Jurkat, Clone E6-1 (cell line): ENCODE measurements around the gene TIMM10B. TPM values are rescaled to one million over a fixed set of nuclear protein-coding genes. Genes with fewer than 3 reads are reported as not detected.

Experiments
- DNase-seq: peaks from one replicate; pipeline ENCODE4 v3.0.0-alpha.2; 2011; ENCODE audit warnings: low read depth, low spot score
- H3K4me3 ChIP-seq: 2 replicates; pipeline ENCODE4 v1.5.1; 2011; ENCODE audit warnings: mild to moderate bottlenecking, low read length, control low read depth, moderate library complexity
- polyA plus RNA-seq: library from polyadenylated mRNA; unstranded; fragments of >200 nt; gene quantifications from one replicate; pipeline ENCODE4 v1.2.1, GENCODE V29; 2012; ENCODE audit warnings: missing spikeins; ENCODE audit not compliant: insufficient read length, insufficient read depth

Gene TIMM10B, protein sequence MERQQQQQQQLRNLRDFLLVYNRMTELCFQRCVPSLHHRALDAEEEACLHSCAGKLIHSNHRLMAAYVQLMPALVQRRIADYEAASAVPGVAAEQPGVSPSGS
- 40.5 TPM for polyA plus RNA-seq

DNA sequence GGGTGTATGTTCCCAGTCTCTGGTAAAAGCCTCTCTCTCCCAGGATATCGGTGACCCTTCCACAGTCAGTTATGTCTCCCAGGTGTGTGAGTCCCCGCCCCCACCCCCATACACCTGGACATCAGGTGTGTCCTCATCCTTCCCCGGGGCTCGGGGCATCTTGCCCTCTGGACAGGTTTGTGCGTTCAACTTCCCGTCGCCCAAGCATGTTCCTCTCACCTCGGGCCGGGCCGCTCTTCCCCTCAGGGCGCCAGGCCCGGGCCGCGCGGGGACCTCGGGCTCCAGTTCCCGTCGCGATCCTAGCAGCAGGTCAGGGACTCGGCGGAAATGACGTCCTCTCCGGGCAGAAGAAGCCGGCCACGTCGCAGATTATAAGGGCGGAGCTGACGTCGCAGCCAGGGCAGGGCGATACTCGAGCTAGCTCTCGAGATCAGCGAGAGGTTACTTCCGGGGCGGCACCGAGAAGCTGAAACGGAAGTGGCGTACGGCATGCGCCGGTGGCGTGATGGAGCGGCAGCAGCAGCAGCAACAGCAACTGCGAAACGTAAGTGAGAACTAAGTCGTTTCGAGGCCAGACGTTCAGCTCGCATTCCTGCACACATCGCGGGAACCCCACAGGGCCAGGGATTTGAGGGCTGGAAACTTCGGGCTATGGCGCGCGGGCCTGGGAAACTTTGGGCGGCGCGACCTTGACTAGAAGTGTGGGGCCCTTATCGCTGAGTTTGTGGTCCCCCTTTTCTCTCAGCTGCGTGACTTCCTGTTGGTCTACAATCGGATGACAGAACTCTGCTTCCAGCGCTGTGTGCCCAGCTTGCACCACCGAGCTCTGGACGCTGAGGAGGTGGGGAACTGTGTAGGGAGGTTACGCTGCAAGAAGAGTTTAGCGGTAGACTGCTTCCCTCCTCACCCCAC, at the start of gene TIMM10B, which contains the start of gene ARFIP2:
Gene TIMM10B (plus strand): TSS at position 490 of the 912 bp plus-strand sequence. CDS start 16 bp downstream, at position 506.
Gene ARFIP2 (minus strand): TSS at position 320 of the 912 bp plus-strand sequence. CDS start 910 bp downstream, outside the sequence.
- peak; percentile 94 for DNase-seq
- H3K4me3 ChIP-seq, result peak within 1 kb of the TSS; percentile 79

DNA sequence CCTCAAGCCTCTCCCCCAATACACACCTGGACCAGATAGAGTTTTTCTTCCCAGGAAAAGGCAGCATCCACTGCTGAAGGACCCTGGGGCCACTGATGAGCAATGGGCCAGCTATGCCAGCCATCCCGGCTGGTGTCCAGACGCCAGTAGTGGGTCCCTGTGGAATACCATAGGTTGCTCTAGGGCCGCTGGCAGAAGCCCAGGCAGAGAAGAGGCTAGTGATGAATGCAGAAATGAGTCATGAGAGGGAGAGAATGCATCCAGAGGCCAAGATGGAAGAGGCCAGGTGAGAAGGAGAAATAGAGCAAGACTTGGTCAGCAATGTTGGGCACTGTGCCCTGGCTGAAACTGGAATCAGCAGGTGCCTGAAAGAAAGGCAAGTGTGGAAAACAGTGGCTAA, 49.4 kb upstream of the TIMM10B start:
- H3K4me3 ChIP-seq, result no peak overlapping the region
- DNase-seq, result no peak

- H3K4me3 ChIP-seq, result no peak overlapping the region
- DNase-seq, result no peak
Observed at GRCh38 chr11:6433998-6434660, 47.2 kb upstream of the TIMM10B start.

- no peak overlapping the region for H3K4me3 ChIP-seq
- no peak for DNase-seq
Observed at GRCh38 chr11:6437423-6437822, 43.9 kb upstream of the TIMM10B start.

DNA sequence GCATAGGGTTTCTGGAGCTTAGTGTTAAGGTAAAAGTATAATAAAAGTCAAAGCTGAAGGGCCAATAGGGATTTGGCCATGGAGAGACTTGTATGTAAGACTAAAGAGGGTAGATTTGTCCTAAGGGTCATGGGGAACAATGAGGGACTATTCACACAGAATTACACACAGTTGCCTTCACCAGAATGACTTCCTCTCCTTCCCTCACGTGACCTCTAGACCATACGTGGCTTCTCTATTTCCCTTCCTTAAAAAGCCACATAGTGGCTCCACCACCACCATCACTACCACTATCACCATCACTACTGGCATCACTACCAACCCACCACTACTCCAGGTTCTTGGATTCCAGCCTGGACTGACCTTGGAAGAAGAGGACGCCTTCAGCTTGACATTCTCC, 43.3 kb upstream of the TIMM10B start:
- peak; percentile 28 for DNase-seq
- H3K4me3 ChIP-seq, result no peak overlapping the region

DNA sequence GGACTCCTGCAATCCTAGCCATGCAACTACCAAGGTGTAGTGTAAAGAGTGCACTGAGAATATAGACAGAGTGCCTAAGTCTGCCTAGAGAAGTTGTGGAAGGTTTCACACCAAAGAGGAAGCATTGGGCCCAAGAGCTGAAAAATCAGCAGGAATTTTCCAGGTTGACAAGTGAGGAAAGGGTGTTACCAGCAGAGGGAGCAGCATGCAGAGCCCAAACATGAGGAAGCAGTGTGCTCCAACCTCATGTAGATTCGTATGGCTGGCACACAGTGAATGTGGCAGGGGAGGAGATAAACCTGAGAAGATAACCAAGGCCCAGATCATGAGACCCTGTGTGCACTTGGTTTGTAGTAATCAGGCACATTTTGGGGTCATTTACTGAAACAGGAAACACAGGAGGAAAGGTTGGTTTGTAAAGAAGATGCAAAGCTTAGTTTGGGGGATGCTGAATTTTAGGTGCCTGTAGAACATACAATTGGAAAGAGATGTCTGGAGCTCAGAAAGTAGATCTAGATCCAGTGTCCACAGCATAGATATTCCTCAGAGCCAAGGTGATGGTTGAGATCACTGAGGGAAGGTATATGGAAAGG, 42.2 kb upstream of the TIMM10B start:
- peak; percentile 76 for DNase-seq
- no peak overlapping the region for H3K4me3 ChIP-seq

GRCh38 chr11:6440906-6441358, 40.4 kb upstream of the TIMM10B start, which contains the start of gene HPX:
TSS of gene HPX (minus strand) at chr11:6440987. CDS start at chr11:6440963, 24 bp downstream.
- no peak for DNase-seq
- H3K4me3 ChIP-seq, result no peak within 1 kb of the TSS

- H3K4me3 ChIP-seq, result no peak overlapping the region
- DNase-seq, result no peak
Observed at GRCh38 chr11:6442441-6442840, 38.9 kb upstream of the TIMM10B start.

DNA sequence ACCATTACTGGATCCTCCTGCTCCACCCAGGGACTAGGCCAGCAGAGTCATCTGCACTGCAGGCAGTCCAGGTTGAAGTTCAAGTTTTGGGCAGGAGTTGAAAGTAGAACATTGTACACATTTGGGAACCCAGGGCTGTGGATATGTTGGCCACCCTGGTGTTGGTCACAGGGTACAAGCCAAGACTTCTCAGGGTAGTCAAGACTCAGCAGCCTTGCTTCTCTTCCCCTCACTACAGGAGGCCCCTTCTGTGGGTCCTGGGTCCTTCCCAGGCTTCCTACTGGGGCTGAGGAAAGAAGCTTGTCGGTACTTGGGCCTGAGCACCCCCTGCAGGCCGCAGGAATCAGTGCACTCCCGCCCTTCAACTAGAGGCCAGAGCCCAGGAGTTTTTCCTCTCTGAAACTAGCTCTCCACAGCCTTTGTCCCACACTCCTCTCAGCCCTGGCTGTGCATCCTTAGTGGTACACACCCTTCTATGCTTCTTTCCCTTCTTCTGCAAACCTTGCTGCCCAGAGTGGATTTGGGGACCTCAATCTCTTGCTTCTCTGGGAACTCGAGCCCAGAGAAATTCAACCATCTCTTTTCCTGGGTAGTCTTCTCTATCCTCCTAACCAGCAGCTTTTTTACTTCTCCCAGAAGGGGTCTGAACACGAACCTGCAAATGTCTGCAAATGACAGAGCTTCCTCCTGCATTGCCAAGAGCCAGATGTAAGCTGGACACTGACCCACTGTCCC, 37.9 kb upstream of the TIMM10B start:
- no peak overlapping the region for H3K4me3 ChIP-seq
- no peak for DNase-seq

GRCh38 chr11:6448574-6448973, 32.7 kb upstream of the TIMM10B start:
- H3K4me3 ChIP-seq, result no peak overlapping the region
- DNase-seq, result no peak

DNA sequence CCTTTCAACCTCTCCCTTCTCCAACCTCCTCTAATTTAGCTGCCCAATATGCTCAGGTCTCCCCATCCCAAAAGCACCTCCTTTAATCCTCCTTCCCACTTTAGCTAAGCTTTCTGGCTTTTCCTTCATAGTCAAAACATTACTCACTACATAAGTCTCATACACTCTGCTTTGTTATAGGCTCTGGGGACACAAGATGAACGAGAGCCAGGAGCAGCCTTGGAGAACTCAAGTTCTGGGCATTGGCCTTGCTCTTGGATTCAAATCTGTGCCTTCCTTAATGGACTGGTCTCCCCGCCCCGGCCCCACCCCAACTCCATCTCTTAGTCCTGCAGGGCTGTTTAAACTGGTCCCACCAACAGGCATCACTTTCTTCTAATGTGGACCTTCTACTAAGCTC, 29.1 kb upstream of the TIMM10B start:
- H3K4me3 ChIP-seq, result no peak overlapping the region
- no peak for DNase-seq

GRCh38 chr11:6453152-6453551, 28.1 kb upstream of the TIMM10B start:
- DNase-seq, result no peak
- no peak overlapping the region for H3K4me3 ChIP-seq

DNA sequence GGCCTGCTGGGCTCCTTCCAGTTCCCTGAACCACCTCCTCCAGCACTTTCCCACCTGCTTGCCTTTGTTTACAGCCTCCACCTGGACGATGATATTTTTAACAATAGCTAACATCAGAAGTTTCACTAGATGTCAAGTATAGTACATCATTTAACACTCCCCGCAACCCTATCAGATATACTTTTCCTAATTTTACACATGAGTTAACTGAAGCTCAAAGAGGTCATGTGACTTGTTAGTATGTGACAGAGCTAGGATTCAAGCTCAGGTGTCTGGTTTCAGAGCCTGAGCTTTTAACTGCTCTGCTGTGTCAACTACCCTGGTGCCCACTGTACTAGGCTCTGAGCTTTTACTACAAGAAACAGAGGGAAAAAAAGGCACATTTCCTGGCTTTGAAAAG, 26.2 kb upstream of the TIMM10B start:
- no peak for DNase-seq
- H3K4me3 ChIP-seq, result no peak overlapping the region

DNA sequence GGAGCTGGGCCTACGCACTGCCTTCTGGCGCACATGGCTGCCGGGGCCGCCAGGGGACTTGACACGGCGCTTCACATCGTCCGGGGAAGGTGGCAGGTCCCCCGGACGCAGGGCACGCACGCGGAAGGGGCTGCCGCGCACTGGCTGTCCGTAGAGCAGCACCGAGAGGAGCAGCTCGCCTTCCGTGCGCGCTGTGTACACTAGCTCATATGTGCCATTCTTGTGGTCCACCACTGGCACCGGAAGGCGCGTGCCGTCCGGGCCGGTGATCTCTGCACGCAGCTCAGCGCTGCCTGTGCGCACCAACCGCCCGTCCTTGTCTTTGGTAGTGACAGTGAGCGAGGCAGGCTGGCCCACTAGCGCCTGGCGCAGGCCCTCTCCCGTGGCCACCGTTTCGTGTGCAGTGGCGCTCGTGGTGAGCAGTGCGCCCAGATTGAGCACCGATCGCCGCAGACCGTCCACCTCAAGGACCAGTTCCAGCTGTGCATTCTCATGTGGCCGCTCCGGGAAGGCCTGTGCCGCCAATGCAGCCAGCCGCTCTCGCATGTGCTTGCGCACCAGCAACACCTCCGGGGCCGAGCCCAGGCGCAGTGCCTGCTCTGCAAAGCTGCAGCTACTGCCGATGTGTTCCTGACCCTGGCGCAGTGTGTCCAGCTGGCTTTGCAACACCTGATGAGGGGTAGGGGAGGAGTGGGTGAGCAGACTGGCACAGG, 24.8 kb upstream of the TIMM10B start:
- no peak for DNase-seq
- no peak overlapping the region for H3K4me3 ChIP-seq

DNA sequence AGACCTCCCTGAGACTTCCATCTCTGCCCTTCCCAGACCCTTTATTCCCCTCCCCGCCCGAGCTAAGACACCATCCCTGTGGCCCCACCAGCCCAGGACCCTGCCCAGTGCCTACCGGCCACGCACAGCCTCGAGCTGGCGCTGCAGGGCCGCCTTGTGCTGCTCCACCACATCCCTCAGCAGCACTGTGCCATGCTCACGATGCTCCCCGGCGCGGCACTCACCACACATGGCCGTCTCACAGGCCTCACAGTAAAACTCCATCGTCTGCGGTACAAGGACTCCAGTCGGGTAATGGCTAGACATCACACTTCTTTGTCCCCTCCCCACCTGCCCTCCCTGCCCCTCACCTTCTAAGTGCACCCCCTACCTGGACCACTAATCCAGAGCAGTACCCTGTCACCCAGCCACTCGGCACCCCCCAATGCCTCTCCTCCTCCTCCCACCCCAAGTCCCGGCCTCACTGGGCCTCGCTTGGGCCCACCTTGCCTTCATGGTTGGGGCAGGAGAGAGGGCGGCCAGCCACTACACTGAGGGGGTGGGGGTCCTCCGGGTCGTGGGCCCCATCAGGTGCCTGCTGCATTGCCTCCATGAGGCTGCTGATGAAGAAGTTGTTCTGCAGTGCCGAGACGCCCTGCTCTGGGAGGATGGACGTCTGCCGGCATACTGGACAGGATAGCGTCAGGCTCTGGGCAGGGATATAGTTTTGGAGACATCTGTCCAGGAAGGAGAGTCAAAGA, 23.6 kb upstream of the TIMM10B start:
- DNase-seq, result no peak
- no peak overlapping the region for H3K4me3 ChIP-seq

GRCh38 chr11:6458352-6459098, 22.8 kb upstream of the TIMM10B start:
- no peak for DNase-seq
- H3K4me3 ChIP-seq, result no peak overlapping the region

DNA sequence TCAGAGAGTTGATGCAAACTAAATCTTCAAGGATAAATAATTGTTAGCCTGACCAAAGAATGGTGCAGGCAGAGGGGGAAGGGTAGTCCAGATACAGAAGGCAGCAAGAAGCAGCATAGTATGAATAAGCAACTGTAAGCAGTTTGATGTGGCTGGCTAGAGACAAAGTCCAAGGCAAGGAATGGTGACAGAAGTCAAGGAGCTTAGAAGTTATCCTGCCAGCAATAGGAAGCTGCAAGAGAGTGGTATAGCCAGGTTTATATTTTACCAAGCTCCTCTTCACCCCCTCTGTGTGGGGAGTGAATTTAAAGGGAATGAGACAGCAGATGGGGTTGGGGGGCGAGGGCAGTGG, 22.2 kb upstream of the TIMM10B start:
- no peak overlapping the region for H3K4me3 ChIP-seq
- DNase-seq, result no peak
